HG03039 (cell line): ENCODE data around the gene TMEFF1.

Experiments used
- ATAC-seq: cut with Tn5 transposase; IDR thresholded peaks from one replicate; pipeline ENCODE4 v1.9.1; 2021; ENCODE audit warnings: mild to moderate bottlenecking, moderate library complexity; ENCODE audit not compliant: unreplicated experiment

Gene TMEFF1

GRCh38 chr9:100567856-100568255, 94.9 kb downstream of the TMEFF1 start:
- no peak for ATAC-seq

DNA sequence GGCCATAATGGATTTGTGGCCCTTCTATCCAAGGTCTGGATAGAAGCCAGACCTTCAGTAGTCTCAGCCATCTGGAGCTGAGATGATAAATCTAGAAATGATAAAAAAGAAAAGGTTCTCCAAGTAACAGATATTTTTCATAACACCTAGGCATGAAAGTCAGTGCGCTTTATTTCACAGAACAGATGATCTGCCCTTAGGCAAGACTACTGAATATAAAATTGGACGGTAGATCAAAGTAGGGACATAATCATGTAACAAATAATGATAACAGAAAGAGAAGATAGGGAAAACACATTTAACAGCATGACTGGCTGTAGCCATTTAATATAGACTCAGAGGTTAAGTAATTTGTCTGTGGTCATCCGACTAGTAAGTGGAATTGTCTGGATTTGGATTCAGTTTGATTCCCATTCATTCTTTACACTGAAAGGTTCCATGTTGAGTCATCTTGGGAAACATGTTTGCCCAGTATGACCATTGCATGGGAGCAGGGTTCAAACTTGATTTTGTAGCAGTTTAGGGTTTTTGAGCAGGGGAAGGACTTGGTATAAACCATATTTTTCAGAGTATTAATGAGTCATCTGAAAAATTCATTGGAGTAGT, 100.8 kb downstream of the TMEFF1 start:
- no peak for ATAC-seq

DNA sequence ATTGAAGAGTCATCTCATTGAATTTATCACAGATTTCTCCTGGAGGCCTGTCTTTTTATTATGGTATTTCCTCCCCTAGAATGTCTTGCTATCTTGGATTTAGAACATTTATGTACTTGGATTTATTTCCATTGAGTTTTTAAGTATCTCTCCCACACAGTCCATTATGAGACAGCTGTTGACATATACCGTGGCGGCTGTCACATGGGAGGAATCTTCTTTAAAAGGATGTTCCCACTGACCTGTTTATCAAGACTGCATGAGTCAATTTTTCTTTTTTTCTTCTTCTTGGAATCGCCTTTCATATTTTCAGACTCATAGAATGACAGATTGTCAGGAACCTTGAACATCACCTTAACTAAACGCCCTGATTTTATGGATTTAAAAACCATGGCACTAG, 102.1 kb downstream of the TMEFF1 start:
- ATAC-seq: no peak

- no peak for ATAC-seq
Observed at GRCh38 chr9:100575765-100576386, 102.9 kb downstream of the TMEFF1 start.

- ATAC-seq: no peak
Observed at GRCh38 chr9:100577776-100578448, 105.0 kb downstream of the TMEFF1 start, which contains the start of gene CAVIN4. Gene CAVIN4, plus strand, starts transcription at chr9:100578079. Its CDS starts 65 bp downstream, at chr9:100578144.

DNA sequence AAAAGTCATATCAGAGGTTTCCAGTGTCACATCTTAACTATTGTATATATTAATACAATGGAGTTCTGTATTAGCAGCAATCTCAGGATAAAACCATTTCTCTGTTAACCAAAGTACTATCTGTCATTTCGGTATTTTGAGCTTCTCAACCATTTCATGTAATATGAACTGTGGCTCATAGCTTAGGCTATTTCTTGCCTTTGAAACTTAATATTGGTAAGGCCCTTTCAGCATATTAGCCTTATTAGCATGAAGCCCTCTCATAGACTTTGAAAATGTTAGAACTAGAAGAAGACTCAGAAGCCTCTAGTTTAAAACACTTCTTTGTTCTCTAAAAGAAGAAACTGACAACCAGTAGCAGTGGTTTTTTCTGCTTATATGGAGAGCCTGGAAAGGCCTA, 105.7 kb downstream of the TMEFF1 start:
- no peak for ATAC-seq

GRCh38 chr9:100579665-100580064, 106.7 kb downstream of the TMEFF1 start:
- ATAC-seq: no peak

DNA sequence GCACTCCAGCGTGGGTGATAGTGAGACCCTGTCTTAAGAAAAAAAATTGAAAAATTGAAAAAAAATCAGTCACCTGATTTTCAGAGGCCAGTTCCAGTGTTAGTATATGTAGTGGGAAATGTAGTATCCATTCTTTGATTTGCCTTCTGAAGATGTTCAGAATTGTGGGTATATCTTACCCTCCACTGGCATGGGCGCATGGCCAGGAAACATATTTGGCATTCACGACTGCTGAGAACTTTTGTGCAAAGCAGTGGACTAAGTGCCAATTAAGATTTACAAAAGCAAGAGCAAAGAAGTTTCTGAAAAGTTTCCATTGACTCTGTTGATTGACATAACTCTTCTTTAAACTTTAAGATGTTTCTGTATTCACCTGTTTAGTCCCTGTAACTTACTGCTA, 107.3 kb downstream of the TMEFF1 start:
- no peak for ATAC-seq

DNA sequence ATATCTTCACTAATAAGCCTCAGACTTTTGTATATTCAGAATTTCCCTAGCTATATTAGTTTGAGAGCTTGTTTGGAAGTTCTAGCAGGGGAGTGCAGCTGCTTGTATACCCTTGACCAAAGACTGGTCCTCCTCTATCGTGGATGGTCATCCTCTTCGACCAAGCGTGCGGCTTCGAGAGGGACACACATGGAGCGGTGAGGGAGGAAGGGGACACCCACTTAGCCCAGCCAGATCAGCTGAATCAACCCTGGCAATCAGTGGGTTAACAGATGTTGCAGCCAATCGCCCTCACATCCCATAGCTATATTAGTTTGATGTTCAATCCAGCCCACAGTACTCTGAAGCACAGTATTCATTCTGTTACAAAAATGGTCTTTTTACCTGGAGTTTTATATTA, 108.1 kb downstream of the TMEFF1 start:
- ATAC-seq: no peak

- ATAC-seq: no peak
Observed at GRCh38 chr9:100581661-100582060, 108.7 kb downstream of the TMEFF1 start.

DNA sequence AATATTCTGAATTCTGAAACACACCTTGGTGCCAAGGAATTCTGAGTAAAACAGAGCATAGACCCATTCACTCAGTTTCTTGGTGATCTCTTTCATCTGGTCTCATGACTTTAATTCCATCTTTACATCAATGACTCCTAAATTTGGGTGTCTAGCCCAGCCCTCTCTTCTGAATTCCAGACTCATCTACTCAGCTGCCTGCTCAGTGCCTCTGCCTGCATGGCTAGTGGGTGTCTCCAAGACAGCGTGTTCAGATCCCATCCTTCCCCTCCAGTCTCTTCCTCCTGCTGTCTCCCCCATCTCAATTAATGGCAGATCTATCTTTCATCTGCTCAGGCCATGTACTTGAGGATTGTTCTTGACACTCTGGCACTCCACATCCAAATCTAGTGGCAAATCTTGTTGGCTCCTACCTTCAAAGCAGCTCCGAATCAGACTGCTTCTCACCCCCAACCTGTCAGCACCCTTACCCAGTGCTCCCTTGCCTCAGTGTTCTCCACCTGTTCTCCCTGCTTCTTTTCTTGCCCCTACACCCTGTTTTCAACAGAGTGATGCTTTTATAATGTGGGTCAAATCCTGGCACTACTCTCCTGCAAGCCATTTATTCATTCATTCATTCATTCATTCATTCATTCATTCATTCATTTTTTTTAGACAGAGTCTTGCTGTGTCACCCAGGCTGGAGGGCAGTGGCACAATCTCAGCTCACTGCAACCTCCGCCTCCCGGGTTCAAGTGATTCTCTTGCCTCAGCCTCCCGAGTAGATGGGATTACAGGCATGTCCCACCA, 110.3 kb downstream of the TMEFF1 start:
- ATAC-seq: no peak

DNA sequence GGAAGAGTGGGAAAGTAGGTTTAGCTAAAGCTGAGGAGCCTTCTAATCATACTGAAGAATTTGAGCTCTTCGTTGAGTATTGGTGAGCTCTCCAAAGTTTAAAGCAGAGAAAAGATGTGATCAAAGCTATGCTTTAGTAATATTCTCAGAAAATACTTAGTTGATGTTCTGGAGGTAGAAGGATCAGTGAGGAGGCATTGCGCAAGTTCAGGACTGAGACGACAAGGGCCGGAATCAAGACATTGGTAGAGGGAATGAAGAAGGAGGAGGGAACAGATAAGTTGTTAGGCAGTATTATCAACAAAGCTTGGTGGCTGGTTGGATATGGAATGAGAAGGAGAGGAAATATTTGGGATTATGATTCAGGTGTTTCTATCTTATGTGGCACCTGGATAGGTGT, 112.0 kb downstream of the TMEFF1 start:
- ATAC-seq: no peak

DNA sequence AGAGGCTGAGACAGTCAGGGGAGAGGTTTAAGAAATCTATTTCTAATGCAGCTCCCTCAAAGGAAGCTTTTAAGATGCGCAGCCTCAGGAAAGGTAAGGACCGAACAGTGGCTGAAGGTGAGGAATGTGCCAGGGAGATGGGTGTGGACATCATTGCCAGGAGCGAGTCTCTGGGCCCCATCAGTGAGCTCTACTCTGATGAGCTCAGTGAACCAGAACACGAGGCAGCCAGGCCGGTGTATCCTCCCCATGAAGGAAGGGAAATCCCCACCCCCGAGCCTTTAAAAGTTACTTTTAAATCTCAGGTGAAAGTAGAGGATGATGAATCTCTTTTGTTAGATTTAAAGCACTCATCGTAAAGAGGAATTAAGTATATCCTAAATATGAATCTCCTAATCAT, 113.1 kb downstream of the TMEFF1 start:
- no peak for ATAC-seq

DNA sequence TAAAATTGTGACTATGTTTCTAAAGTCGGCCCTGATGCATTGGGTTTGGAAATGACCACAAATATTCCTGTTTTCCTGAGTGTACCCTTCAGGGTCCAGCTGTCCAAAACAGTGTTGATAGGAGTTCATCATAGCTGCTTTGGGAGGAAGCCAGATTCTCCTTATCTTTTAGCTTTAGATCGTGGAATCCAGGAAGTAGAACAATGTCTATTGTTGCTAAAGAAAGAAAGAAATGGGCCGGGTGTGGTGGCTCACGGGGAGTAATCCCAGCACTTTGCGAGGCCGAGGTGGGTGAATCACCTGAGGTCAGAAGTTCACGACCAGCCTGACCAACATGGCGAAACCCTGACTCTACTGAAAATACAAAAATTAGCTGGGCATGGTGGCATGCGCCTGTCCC, 114.4 kb downstream of the TMEFF1 start:
- ATAC-seq: no peak

- ATAC-seq: no peak
Observed at GRCh38 chr9:100589582-100589981, 116.6 kb downstream of the TMEFF1 start.

GRCh38 chr9:100590481-100590880, 117.5 kb downstream of the TMEFF1 start:
- no peak for ATAC-seq

- no peak for ATAC-seq
Observed at GRCh38 chr9:100591139-100591538, 118.2 kb downstream of the TMEFF1 start.

GRCh38 chr9:100591639-100592412, 118.9 kb downstream of the TMEFF1 start:
- ATAC-seq: no peak

- peak; percentile 34 for ATAC-seq
Observed at GRCh38 chr9:100595391-100596199, 122.6 kb downstream of the TMEFF1 start.

DNA sequence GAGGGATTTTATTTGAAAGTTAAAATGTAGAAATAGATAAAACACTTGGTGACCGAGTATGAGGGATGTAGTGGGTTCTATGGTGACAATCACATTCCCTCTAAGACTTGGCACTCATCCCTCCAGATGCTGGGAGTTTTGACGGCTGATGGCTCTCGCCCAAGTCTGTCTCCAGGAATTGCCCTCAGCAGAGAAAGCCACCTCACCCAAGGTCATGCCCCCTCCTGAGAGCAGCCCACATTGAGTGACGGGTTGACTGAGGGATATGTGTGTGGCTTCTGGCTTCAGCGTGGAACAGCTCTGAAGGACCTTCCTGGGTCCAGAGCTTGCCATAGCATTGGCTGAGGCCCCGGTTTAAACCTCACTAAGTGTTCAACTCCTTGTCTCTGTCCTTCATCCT, 124.3 kb downstream of the TMEFF1 start:
- ATAC-seq: no peak
